ENCODE data around the gene ENO4.

ENO4 gene

DNA sequence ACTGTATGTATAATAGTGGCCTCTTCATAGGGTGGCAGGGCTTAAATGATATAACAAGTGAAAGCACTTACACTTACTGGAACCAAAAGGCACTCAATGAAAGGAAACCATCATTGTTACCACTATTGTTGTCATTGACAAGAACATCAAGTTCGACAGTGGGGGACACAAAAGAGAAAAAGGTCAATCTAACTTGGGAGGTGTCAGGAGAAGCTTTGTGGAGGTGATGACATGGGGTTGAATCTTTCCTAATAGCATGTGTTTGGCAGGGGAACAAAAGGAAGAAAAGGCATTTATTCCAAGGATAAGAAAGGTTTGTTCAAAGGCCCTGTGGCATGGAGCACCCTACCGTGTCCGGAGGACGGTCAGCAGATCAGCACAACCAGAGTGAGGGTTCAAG, 18.2 kb upstream of the ENO4 start:
- DNase-seq (ENCODE audit: low spot score): no peak

DNA sequence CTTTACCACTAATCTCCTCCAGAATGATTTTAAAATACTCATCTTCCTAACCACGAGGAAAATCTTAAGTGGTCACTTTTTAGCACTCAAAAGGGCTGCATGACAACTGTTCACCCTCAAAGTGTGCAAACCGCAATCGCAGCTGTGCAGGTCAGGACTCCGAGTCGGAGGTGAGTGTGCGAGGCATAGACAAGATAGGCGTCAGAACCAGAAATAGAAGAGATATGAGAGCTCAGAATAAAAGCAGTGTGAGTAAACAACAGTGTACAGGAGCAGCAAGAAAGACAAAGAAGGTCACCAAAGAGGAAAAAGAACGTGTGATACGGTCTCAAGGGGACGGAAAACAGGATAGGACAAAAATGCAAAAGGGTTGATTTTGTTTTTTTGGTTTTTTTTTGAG, 17.5 kb upstream of the ENO4 start:
- DNase-seq (ENCODE audit: low spot score): no peak

DNA sequence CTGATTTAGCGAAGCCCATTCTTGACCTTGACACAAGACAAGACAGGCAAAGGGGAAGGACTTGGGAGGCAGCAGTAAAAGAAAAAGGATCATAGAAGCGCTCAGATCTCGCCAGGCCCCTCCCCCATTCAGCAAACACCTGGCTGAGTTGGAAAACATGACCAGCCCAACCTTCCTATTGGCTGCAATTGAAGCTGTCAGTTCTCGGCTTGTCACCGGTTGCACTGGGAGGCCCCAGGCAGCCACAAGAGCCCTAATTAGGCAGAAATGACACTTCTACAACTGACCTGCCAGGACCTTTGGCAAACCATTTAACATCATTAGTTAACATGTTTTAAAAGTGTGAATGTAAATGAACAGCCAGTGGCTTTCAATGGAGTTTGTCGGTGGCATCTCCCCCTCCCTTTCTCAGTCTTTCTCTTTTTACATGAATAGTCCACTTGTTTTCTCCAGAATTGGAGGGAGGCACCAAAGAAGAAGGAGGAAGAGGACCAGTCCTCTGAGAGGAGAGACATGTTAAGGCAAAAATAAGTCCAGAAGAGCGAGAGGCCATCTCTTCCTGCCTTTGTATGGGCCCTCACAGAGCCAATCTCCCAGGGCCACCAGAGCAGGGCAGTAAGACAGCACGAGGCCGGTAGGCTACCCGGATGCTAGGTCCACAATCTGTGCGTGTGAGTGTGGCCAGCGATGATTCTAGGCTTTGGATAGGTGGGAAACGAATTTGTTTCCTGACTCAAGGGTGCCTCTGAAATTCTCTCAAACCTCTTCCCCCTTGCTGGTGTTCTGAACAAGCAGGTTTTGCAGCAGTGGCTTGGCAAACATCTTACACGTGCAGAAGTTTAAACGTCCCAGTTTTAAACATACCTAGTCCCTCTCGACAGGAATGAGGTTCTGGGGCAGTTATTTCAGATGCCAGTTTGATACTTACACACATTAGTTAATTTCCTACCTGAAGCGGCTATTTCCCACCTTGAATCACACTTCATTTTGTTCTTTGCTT, 15.0 kb upstream of the ENO4 start:
- DNase-seq (ENCODE audit: low spot score): no peak

DNA sequence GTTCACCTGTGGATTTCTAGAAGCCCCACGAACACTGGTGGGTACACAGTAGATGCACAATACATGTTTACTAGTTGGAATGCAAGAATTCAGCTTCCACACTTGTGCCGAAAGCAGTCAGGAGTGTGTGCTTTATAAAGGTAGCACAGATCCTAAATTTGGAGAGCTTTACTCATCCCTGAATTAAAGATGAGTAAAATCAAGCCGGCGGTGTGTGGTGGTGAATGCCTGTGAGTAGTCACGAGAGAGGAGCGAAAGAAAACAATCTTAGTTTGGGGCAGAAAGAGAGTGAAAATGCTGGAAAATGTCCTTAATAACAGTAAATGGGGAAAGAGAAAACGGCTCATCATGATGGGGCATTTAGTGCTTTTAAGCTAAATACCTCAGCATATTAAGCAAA, 13.6 kb upstream of the ENO4 start:
- DNase-seq (ENCODE audit: low spot score): no peak

DNA sequence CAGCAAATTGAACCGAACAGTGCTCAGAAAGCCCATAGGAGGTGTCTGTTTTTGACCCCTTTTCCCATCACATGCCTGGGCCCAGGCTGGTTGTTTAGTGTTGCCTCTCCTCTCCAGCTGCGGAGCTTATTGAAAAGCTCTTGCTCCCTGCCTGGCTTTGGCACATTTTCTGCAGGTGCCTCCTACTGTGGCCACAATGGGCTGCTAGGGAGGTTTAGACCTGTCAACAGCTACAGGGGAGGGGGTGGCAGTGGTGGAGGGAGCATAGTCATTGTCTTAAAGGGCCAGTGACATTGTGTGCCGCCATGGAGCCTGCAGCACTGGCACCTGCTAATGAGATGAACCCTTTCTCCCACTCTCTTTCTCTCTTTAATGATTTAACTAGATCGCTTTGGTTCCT, 13.2 kb upstream of the ENO4 start:
- DNase-seq (ENCODE audit: low spot score): no peak

DNA sequence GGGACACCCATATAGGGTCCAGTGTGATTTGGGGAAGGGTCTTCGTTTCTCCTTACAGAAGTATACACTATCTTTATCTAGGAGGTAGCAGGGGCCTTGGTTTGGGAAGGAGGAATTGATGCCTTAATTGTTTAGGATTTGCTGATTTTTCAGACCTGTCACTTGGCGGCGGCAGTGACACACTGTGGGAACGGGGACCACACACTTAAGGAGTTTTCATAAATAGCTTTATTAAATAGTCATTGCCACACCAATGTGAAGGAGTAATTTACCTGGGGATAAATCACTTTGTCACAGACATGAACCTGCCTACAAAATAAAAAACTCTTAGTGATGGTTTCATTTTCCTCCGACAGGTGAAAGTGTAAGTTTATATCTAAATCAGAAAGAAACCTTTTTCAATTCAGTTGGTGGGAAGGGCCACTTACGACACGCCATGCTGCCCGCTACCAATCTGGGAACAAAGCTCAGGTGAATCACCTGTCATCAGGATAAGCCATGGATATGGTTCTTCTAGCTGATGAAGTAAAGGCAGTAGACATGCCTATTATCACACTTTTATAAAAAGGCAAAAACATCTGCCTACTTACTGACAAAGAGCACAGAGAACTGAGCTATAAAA, 12.3 kb upstream of the ENO4 start:
- no peak for DNase-seq (ENCODE audit: low spot score)

DNA sequence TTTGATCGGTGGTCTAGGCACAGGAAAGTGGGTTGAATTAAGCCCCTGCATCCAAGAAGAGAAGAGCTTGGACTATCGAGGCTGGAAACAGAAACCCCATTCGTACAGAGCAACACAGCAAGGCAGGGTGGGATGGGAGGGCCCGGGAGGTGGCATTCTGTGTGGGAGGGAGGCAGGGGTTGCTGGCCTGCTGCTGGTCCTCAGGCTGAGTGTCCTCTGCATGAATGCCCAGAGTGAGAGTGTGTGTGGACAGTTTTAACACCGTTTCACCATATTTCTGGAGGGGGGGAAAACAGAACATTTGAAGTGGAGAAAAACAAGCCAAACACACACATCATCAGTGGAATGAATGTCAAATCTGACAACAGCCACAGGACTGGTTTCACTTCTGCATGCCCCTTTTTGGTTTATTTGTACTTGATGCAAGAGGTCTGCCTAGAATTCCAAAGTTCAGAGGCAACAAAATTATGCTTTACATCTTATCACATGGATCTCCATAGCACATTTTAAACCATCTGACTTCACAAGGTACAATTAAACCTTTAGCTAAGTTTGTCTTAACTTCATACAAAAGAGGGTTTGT, 11.1 kb upstream of the ENO4 start:
- no peak for DNase-seq (ENCODE audit: low spot score)

DNA sequence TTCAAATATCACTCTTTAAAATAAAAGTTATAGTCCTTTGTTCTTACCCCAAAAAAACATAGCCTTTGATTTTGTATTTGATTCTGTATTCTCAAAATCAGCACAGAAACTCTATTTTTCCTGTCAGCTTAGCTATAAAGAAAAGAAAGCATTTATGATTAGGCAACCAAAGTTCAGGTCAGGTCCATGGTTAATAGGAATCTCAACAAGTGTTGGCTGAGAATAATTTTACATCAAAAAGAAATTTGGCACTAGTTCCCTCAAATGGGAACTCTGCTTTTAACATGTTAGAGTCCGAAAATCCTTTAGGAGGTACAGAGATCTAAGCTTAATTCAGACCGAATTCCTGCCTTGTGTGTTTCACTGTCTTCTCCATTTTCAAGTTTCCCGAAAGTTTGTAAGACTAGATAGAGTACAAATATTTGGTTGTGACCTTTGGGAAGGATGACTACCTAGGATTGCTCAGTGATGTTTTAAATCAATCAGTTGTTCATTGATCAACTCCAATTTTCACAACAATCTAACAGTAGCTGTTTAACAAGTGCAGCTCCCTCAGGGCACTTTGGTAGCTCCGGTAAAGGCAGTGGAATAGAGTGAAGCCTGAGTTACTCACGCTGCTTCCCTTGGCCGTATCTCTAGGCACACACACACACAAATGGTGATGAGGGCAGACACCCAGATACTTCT, 8.8 kb upstream of the ENO4 start:
- no peak for DNase-seq (ENCODE audit: low spot score)

DNA sequence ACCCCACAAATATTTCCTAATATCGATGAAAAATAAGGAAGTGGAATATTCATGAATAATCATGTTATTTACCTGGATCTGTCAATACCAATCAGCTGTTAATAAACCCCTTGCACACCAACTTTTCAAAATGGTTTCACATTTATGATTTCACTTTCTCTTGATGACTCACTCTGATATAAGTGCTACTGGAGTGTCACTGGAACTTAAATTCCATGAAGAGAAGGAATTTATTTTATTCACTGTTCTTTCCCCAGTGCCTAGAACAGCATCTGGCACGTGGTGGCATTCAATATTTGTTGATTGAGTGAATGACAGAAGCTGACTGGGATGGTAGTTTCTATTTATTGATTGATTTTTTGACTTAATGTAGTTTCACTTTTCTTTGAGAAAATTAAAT, 3.5 kb upstream of the ENO4 start:
- no peak for DNase-seq (ENCODE audit: low spot score)

DNA sequence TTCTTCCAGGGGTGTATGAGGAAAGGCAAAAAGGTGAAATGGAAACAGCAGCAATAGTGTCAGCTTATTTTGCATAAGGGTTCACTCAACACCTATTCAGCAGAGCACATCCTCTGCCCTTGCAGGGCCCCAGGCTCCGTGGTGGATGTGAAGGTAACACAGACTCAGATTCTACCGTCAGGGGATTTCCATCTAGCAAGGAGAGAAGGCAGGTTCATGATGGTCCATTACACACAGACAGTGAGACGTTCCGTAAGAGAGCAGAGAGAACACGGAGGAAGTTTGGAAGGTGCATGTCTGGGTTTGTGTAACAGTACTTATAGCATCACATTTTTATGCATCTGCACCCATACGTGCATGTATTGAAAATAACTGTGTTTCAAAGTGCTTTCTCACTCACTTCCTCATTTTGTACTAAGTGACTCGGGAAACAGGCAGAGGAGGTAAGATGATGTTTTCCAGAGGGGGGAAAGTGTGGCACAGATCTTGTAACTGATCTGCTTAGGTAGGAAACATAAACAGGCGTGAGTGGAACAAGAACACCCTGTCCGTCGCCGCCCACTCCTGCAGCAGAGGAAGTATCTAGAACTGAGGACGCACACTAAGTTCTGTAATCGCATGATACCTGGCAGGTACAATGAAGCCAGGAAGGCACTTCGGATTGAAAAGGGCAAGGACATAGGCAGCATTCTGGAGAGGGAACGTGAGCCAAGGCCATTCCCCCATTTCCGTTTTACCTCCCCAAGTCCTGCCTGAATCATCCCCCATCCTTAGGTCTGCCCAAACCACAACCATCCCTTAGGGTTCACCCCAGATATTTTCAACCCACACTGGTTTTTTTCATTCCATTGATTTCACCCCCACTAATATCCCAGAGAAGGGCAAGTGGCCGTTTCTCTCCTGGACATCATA, 1.0 kb upstream of the ENO4 start:
- DNase-seq (ENCODE audit: low spot score): no peak

DNA sequence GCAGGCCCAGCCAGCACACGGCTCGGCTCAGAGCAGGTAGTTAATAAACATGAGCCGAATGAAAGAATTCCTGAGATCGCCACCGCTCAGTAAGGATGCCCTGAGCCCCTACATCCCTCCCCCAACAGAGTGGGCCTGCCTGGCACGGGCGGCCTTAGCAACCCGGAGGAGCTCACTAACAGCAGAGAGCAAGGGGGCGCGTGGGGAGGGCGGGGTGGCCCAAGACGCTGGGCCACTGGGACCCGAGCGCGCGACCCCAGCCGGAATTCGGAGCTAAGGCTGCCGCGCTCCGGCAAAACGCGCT, 403 bp upstream of the ENO4 start:
- peak; percentile 40 for DNase-seq (ENCODE audit: low spot score)

DNA sequence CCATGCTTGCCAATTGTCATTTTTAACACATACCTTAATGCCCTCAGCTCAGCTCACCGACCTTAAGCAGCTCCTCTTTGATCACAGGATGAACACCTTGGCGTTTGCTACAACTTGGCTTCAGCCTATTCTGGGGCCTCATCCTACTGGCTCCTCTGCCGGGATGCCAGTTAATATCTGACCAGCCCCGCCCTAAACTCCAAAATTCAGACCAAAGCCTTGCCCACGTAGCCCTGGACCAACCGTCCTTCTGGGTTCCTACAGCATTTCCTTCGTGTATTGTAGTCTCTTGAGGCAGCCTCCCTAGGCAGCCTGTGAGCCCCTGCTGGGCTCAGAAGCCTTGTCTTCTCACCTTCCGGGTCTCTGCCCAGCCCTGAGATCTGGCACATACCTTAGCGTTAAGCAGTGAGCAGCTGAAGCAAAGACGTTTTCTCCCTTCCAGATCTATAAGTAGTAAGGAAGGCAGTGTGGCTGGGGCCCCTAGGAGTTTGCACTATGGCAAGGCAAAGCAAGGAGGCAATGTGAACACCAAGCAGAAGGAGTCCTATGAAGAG, 836 bp downstream of the ENO4 start:
- peak; percentile 12 for DNase-seq (ENCODE audit: low spot score)

DNA sequence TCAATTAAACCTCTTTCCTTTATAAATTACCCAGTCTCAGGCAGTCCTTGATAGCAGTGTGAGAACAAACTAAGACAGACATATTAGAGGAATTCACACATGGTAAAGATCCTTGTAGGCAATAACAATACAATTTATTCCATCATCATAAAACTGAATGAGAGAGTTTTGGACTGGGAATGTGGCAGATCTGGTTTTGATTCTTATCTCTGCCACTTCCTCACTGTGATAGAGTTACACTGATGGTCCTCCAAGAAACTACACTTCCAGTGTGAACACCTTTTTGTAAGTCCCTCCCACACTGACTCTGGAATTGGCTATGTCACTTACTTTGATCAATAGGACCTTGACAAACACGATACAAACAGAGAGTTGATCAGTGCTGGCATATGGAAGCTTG, 2.9 kb downstream of the ENO4 start:
- no peak for DNase-seq (ENCODE audit: low spot score)

DNA sequence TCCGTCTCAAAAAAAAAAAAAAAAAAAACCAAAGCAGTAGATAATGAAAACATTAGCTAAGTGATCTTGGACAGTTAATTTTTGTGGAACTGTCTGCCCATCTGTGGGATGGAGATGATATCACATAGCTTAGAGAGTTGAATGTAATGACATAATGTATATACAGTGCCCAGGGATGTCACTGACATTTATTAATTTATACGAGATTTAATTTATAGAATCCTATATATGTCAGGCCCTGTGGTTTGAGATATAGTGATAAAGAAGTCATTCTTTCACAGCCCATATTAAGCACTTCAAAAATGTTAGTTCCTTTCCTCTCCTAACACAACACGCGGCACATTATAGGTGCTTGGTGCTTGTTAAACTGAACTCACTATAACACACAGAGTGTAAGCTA, 4.0 kb downstream of the ENO4 start:
- no peak for DNase-seq (ENCODE audit: low spot score)

DNA sequence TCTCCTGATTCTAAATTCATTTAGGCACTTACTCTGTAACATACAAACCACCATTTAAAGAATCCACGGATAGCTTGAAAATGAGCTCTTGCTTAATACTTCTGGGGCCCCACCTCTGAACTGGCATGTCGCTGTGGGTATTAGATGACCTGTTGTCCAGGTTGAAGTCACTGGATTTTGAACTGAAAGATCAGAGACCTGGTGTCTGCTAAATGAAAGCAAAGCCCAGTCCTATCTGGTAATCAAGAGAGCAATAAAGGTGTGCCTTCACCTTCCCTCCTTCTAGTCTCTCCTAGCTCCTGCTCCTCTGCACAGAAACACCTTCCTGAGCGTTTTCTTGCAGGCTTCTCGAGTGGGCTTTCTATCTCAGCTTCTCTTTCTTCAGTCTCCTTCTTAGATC, 4.4 kb downstream of the ENO4 start:
- DNase-seq (ENCODE audit: low spot score): no peak

DNA sequence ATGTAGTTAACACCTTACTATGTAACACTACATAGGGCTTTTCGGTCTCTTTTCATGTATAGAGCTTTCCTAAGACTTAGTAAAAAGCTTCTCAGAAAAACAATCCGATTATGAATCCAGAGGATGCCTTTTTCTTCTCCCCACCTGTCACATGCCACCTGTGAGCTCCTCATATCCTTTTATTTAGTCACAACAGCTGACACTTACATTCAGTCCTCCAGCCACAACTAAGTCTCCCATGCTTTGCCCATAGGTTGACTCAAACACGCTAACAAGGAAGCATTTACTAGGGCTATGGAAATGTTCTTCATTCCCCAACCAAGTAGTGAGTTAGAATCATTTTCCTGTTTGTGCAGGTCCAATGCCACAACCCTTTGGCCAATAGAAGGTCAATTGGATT, 7.9 kb downstream of the ENO4 start:
- DNase-seq (ENCODE audit: low spot score): no peak

DNA sequence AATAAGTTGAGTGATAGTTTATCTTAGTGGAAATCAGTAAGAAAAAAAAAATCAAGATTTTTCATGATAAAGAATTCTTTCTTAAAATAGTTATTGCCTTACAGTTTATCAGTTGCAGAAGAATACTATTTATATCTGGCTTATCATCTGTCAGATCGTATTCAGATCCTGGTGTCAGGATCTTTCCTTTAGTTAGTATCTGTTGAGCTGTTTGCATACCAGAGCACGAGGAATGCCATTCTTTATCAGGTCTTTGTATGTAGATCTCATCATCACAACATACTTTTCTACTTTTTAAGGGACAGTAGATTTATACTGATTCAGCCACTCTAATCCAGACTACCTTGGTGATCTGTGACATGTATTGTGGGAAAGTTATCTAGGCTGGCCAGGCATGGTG, 12.5 kb downstream of the ENO4 start:
- DNase-seq (ENCODE audit: low spot score): no peak

DNA sequence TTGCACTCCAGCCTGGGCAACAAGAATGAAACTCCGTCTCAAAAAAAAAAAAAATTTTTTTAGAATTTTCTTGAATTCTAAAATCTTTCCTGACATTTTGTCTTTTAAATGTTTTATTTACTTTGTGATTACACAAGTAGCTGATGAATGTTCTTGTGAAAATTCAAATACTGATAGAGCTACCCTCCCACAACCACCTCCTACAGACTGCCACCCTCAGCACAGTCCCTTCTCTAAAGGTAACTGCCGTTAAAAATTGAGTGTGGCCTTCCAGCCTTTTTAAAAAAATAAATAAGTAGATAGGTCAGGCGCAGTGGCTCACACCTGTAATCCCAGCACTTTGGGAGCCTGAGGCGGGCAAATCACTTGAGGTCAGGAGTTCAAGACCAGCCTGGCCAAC, 15.1 kb downstream of the ENO4 start:
- no peak for DNase-seq (ENCODE audit: low spot score)

DNA sequence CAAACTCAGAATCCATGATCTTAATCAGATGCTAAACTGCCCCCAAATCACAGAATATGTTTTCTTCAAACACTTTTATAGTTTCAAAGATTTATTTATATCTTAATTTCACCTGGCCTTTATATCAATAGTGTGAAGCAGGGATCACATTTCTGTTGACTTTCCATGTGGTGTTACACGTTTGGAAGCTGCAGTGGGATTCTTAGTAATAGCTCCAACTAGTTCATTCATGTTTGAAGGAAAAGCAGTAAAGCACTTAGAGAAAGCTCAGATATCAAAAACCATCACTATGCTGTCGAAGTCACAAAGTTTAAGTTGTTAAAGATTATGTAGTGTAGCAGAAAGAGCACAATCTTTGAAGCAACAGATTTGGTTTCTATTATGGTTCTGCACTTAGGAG, 16.8 kb downstream of the ENO4 start:
- no peak for DNase-seq (ENCODE audit: low spot score)

DNA sequence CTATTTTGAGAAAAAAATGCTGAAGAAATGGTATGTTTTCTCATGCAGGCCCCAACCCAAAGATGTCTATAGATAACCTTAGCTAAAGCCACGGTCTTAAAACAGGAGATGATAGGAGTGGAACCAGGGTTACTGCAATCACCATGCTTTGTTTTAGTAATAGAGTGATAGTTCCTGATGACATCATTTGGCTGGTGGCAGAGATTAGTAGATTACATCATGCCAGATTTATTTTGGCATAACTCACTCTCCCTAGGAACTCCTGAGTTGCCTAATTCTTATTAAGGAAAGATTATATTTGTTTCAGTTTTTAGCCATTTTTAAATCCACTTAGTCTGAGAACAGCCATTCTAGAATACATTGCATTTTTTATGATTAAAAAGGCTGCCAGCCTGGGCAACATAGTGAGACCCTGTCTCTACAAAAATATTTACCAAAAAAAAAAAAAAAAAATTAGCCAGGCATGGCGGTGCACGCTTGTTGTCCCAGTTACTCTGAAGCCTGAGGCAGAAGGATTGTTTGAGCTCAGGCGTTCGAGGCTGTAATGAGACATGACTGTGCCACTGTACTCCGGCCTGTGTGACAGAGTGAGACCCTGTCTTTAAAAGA, 17.8 kb downstream of the ENO4 start:
- DNase-seq (ENCODE audit: low spot score): peak; percentile 29

DNA sequence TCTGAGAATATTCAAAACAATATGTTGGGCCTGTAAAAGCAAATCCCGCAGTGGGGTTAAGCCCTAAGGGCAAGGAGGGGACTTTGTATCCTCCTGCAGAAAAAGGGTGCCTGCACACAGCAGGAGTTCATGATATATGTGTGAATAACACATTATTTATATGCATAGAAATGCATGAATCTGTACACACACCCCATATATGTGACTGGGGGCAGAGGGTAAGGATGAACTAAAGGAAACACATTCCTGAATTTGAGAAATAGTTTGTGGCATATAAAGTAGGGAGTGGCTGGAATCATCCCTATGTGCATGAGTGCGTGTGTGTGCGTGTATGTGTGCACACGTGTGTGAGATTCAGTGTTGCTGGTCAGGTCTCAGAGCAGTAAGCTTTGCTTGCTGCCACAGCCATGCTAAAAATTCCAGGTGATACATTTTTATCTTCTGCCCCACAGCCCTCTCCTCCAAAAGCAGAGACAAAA, 18.9 kb downstream of the ENO4 start:
- DNase-seq (ENCODE audit: low spot score): no peak
